Activated CD8-positive, alpha-beta T cell treated with anti-CD3 and anti-CD28 coated beads for 36 hours (primary cell): ENCODE results near the gene C8A. TPM values are rescaled to one million over a fixed set of nuclear protein-coding genes. Genes with fewer than 3 reads are reported as not detected.

Source experiments
- ATAC-seq: fragments of 200-7000 bp; cut with Tn5 transposase; one replicate; pipeline ENCODE4 v1.10.0; 2021; ENCODE audit warnings: mild to moderate bottlenecking, moderate library complexity
- CTCF ChIA-PET: fragments of 350-600 bp; sonication (Branson Sonifier 250); formaldehyde crosslinking; loops from one replicate; lab custom pipeline; 2021; ENCODE audit warnings: antibody characterized with exemption; lab: Charles Lee
- POLR2A ChIA-PET: fragments of 350-600 bp; sonication (Branson Sonifier 250); formaldehyde crosslinking; loops from one replicate; lab custom pipeline; 2021; ENCODE audit warnings: antibody characterized with exemption; lab: Charles Lee
- DNase-seq: peaks from one replicate; pipeline ENCODE4 v3.0.0-alpha.2; 2020
- H3K27ac Mint-ChIP-seq: one replicate; pipeline ENCODE4 v1.8.0; 2021; ENCODE audit warnings: mild to moderate bottlenecking, mixed read lengths
- H3K27me3 Mint-ChIP-seq: one replicate; pipeline ENCODE4 v1.8.0; 2021; ENCODE audit warnings: mixed read lengths
- H3K36me3 Mint-ChIP-seq: one replicate; pipeline ENCODE4 v1.8.0; 2021; ENCODE audit warnings: low read depth, mixed read lengths
- H3K4me1 Mint-ChIP-seq: one replicate; pipeline ENCODE4 v1.8.0; 2021; ENCODE audit warnings: low read depth, mixed read lengths
- H3K4me3 Mint-ChIP-seq: one replicate; pipeline ENCODE4 v1.8.0; 2021; ENCODE audit warnings: mild to moderate bottlenecking, moderate library complexity, mixed read lengths
- H3K9me3 Mint-ChIP-seq: one replicate; pipeline ENCODE4 v1.8.0; 2021; ENCODE audit warnings: mixed read lengths
- CTCF ChIP-seq: fragments of 200-600 bp; IDR thresholded peaks from one replicate; pipeline ENCODE4 v1.8.0; 2022; ENCODE audit warnings: antibody characterized with exemption, mild to moderate bottlenecking
- intact Hi-C: fragments of 100-400 bp; cut with micrococcal nuclease; formaldehyde crosslinking; loops from one replicate; pipeline ENCODE4 v1.10.0; 2022
- total RNA-seq, 2 experiments: library from RNA; stranded (reverse); gene quantifications; one replicate each; pipeline ENCODE4 v1.2.3, GENCODE V29; 2021

C8A gene
- total RNA-seq, 2 experiments from 2014 or later: not detected

- ATAC-seq (no peak), DNase-seq (no peak)
- Mint-ChIP-seq H3K27me3 (peaks cover 6% of the 10 kb centered on the region), H3K4me1 (no peaks in the 10 kb centered on the region), H3K36me3 (no peaks in the 10 kb centered on the region), H3K9me3 (no peaks in the 10 kb centered on the region), H3K27ac (no peak overlapping the region), H3K4me3 (no peak overlapping the region)
- ChIA-PET CTCF (interaction anchor here (0.9 to 2.8 kb wide), 9 partner anchors 10 to 113 kb away, joined by 3 to 14 read pairs (median 4); no protein-coding TSS in a partner anchor), POLR2A (no interaction called here)
- intact Hi-C loops: no loop called here
- TF ChIP-seq CTCF: no peak
These were observed 33.2 kb upstream of the C8A start for GRCh38 chr1:56821462-56821797.

GRCh38 chr1:56824271-56824670 lies 30.3 kb upstream of the C8A start:
- POLR2A ChIA-PET: no interaction called here
- peaks cover 3% of the 10 kb centered on the region for H3K27me3 Mint-ChIP-seq
- no peak for TF ChIP-seq CTCF
- no peaks in the 10 kb centered on the region for H3K36me3 Mint-ChIP-seq
- no peak overlapping the region for H3K4me3 Mint-ChIP-seq
- ATAC-seq (no peak), DNase-seq (no peak)
- H3K4me1 Mint-ChIP-seq: no peaks in the 10 kb centered on the region
- CTCF ChIA-PET: no interaction called here
- no peaks in the 10 kb centered on the region for H3K9me3 Mint-ChIP-seq
- H3K27ac Mint-ChIP-seq: no peak overlapping the region
- intact Hi-C loops: no loop called here

GRCh38 chr1:56824938-56825337 lies 29.7 kb upstream of the C8A start:
- Mint-ChIP-seq H3K9me3 (no peaks in the 10 kb centered on the region), H3K27me3 (peaks cover 3% of the 10 kb centered on the region), H3K36me3 (no peaks in the 10 kb centered on the region), H3K27ac (no peak overlapping the region), H3K4me3 (no peak overlapping the region), H3K4me1 (no peaks in the 10 kb centered on the region)
- intact Hi-C loops: no loop called here
- DNase-seq (no peak), ATAC-seq (no peak)
- TF ChIP-seq CTCF: no peak
- CTCF ChIA-PET: no interaction called here
- POLR2A ChIA-PET: no interaction called here

- Mint-ChIP-seq H3K36me3 (no peaks in the 10 kb centered on the region), H3K4me1 (no peaks in the 10 kb centered on the region), H3K27ac (no peak overlapping the region), H3K27me3 (peaks cover 4% of the 10 kb centered on the region), H3K4me3 (no peak overlapping the region), H3K9me3 (no peaks in the 10 kb centered on the region)
- no peak for TF ChIP-seq CTCF
- no peak for DNase-seq
- intact Hi-C loops: no loop called here
- ATAC-seq: no peak
- ChIA-PET CTCF (no interaction called here), POLR2A (no interaction called here)
These were observed 29.2 kb upstream of the C8A start for GRCh38 chr1:56825436-56825835.

GRCh38 chr1:56827711-56828110 lies 26.9 kb upstream of the C8A start:
- H3K27me3 Mint-ChIP-seq: peaks cover 6% of the 10 kb centered on the region
- ChIA-PET CTCF (interaction anchor here (0.6 kb wide), 1 partner anchor 1200 kb away, joined by 3 read pairs; no protein-coding TSS in a partner anchor), POLR2A (no interaction called here)
- no peaks in the 10 kb centered on the region for H3K36me3 Mint-ChIP-seq
- intact Hi-C loops: no loop called here
- ATAC-seq (no peak), DNase-seq (no peak)
- H3K4me1 Mint-ChIP-seq: peaks cover 5% of the 10 kb centered on the region
- H3K9me3 Mint-ChIP-seq: no peaks in the 10 kb centered on the region
- no peak overlapping the region for H3K4me3 Mint-ChIP-seq
- H3K27ac Mint-ChIP-seq: no peak overlapping the region
- TF ChIP-seq CTCF: no peak
